GM21825 (cell line): Measurements from ENCODE around the gene RRP36.
A peak's percentile ranks its signal among the peaks of the same experiment; 100 is the strongest.

Experiments used
- ATAC-seq: cut with Tn5 transposase; IDR thresholded peaks from one replicate; pipeline ENCODE4 v1.9.1; 2021; ENCODE audit warnings: mild to moderate bottlenecking, moderate library complexity; ENCODE audit not compliant: unreplicated experiment

Gene RRP36

GRCh38 chr6:43006251-43006650 lies 15.2 kb upstream of the RRP36 start:
- no peak for ATAC-seq

- ATAC-seq, result no peak
Observed at GRCh38 chr6:43007126-43007525, 14.3 kb upstream of the RRP36 start.

- ATAC-seq, result no peak
Observed at GRCh38 chr6:43009124-43009523, 12.3 kb upstream of the RRP36 start.

GRCh38 chr6:43011207-43011606 lies 10.2 kb upstream of the RRP36 start:
- no peak for ATAC-seq

GRCh38 chr6:43012364-43012763 lies 9.1 kb upstream of the RRP36 start:
- ATAC-seq, result no peak

GRCh38 chr6:43013097-43013842 lies 8.2 kb upstream of the RRP36 start:
- ATAC-seq, result peak; percentile 1

- ATAC-seq, result peak; percentile 86
Observed at GRCh38 chr6:43013843-43014433, 7.5 kb upstream of the RRP36 start, which contains the start of the genes KLHDC3 and MEA1. KLHDC3 (plus strand) TSS chr6:43014249; CDS start chr6:43017193, 2,944 bp downstream. MEA1 (minus strand) TSS chr6:43013946; CDS start chr6:43013813, 133 bp downstream.

- ATAC-seq, result no peak
Observed at GRCh38 chr6:43014434-43014909, 7.0 kb upstream of the RRP36 start.

GRCh38 chr6:43016176-43016942 lies 5.1 kb upstream of the RRP36 start:
- ATAC-seq, result no peak

GRCh38 chr6:43016943-43017334 lies 4.5 kb upstream of the RRP36 start:
- no peak for ATAC-seq

GRCh38 chr6:43019152-43019551 lies 2.3 kb upstream of the RRP36 start:
- no peak for ATAC-seq

GRCh38 chr6:43020052-43020705 lies 1.2 kb upstream of the RRP36 start:
- ATAC-seq, result no peak

GRCh38 chr6:43020847-43021246 lies 576 bp upstream of the RRP36 start:
- no peak for ATAC-seq

GRCh38 chr6:43024436-43024835 lies 3.0 kb downstream of the RRP36 start:
- ATAC-seq, result no peak

GRCh38 chr6:43026365-43026764 lies 4.9 kb downstream of the RRP36 start:
- no peak for ATAC-seq

- no peak for ATAC-seq
Observed at GRCh38 chr6:43029120-43029519, 7.7 kb downstream of the RRP36 start.

GRCh38 chr6:43032326-43032725 lies 10.9 kb downstream of the RRP36 start:
- ATAC-seq, result no peak

GRCh38 chr6:43033496-43034189 lies 12.2 kb downstream of the RRP36 start:
- ATAC-seq, result no peak

- no peak for ATAC-seq
Observed at GRCh38 chr6:43034190-43034525, 12.7 kb downstream of the RRP36 start.

GRCh38 chr6:43035495-43036194 lies 14.2 kb downstream of the RRP36 start:
- ATAC-seq, result no peak
